ENCODE data around the gene SPTB. TPM values are rescaled to one million over a fixed set of nuclear protein-coding genes. Genes with fewer than 3 reads are reported as not detected.

The SPTB gene
- total RNA-seq, 2 experiments from 2014 or later = not detected

GRCh38 chr14:64734990-64735389, 144.7 kb downstream of the SPTB start:
- CTCF ChIA-PET = interaction anchor here (0.8 to 1.4 kb wide), 3 partner anchors 26 to 62 kb away, joined by 3 to 7 read pairs (median 3); no protein-coding TSS in a partner anchor
- Mint-ChIP-seq H3K36me3 (peaks cover 4% of the 10 kb centered on the region), H3K4me3 (no peak overlapping the region), H3K9me3 (ENCODE audit: low read depth) (no peaks in the 10 kb centered on the region), H3K27me3 (no peaks in the 10 kb centered on the region), H3K4me1 (peaks cover 29% of the 10 kb centered on the region), H3K27ac (no peak overlapping the region)
- DNase-seq (no peak), ATAC-seq (no peak)

GRCh38 chr14:64733899-64734298, 145.8 kb downstream of the SPTB start:
- CTCF ChIA-PET = interaction anchor here (0.6 to 1.4 kb wide), 5 partner anchors 28 to 64 kb away, joined by 3 to 7 read pairs (median 3); no protein-coding TSS in a partner anchor
- H3K4me3 Mint-ChIP-seq = no peak overlapping the region
- no peak for DNase-seq
- no peaks in the 10 kb centered on the region for H3K27me3 Mint-ChIP-seq
- H3K27ac Mint-ChIP-seq = peak overlapping the region; percentile 79
- H3K36me3 Mint-ChIP-seq = peaks cover 4% of the 10 kb centered on the region
- H3K9me3 Mint-ChIP-seq (ENCODE audit: low read depth) = no peaks in the 10 kb centered on the region
- H3K4me1 Mint-ChIP-seq = peaks cover 37% of the 10 kb centered on the region
- no peak for ATAC-seq

DNA sequence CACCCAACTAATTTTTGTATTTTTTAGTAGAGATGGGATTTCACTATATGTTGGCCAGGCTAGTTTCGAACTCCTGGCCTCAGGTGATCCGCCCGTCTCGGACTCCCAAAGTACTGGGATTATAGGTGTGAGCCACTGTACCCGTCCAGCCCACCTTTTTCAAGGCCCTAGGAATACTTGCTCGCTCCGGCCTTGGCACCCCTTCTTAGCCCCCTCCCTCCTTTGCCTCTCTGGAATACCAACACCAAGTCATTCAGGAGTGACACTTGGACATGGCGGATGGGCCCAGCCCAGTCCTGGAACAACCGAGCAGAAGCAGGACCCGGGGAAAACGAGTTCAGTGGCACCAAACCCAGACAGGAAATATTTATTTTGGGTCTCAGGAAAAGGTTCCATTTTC, 146.4 kb downstream of the SPTB start:
- no peaks in the 10 kb centered on the region for H3K9me3 Mint-ChIP-seq (ENCODE audit: low read depth)
- CTCF ChIA-PET = no interaction called here
- H3K27ac Mint-ChIP-seq = no peak overlapping the region
- DNase-seq (no peak), ATAC-seq (no peak)
- no peak overlapping the region for H3K4me3 Mint-ChIP-seq
- peaks cover 39% of the 10 kb centered on the region for H3K4me1 Mint-ChIP-seq
- H3K36me3 Mint-ChIP-seq = peaks cover 4% of the 10 kb centered on the region
- H3K27me3 Mint-ChIP-seq = no peaks in the 10 kb centered on the region

- CTCF ChIA-PET = no interaction called here
- Mint-ChIP-seq H3K36me3 (peaks cover 4% of the 10 kb centered on the region), H3K9me3 (ENCODE audit: low read depth) (no peaks in the 10 kb centered on the region)
Measured at GRCh38 chr14:64732536-64733120, 147.1 kb downstream of the SPTB start.

DNA sequence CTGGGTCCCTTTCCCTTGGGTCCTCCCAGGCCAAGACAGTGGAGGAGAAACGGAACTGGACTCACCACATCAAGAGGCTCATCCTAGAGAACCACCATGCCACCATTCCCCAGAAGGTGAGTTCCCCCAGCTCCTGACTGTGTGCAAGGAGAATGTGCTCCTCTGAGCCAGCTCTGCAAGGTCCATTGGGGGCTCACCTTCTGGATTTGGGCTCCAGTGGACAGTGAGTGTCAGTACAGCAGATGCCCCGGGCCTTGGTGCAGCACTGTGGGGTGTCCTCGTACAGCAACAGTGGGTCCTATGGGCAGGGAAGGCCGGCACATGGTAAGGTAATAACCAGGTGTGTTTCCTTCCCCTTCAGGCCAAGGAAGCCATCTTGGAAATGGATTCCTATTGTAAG, 147.6 kb downstream of the SPTB start:
- H3K4me1 Mint-ChIP-seq = peaks cover 47% of the 10 kb centered on the region
- no peaks in the 10 kb centered on the region for H3K27me3 Mint-ChIP-seq
- CTCF ChIA-PET = no interaction called here
- ATAC-seq = no peak
- no peaks in the 10 kb centered on the region for H3K9me3 Mint-ChIP-seq (ENCODE audit: low read depth)
- DNase-seq = no peak
- no peak overlapping the region for H3K4me3 Mint-ChIP-seq
- peaks cover 4% of the 10 kb centered on the region for H3K36me3 Mint-ChIP-seq
- no peak overlapping the region for H3K27ac Mint-ChIP-seq

More at GRCh38 chr14:64732536-64733120, 147.1 kb downstream of the SPTB start:
- no peak for ATAC-seq
- Mint-ChIP-seq H3K27ac (no peak overlapping the region), H3K4me1 (peaks cover 45% of the 10 kb centered on the region), H3K4me3 (no peak overlapping the region), H3K27me3 (no peaks in the 10 kb centered on the region)
- DNase-seq = no peak

DNA sequence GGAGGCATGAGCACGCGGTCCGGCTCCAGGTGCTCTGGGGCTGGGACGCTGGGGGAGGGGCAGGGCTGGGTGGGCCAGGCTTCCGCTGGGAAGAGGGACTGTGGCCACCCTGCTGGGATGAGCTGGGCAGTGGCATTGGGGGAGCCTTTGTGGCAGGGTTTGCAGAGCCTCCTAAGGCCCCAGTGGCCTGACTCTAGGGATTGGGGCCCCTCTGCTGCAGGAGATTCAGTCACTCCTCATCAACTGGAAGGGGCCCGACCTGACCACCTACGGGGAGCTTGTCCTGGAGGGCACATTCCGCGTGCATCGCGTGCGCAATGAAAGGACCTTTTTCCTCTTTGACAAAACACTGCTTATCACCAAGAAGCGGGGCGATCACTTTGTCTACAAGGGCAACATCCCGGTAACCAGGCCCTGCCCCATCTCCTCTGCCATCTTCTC, 148.5 kb downstream of the SPTB start:
- H3K9me3 Mint-ChIP-seq (ENCODE audit: low read depth) = no peaks in the 10 kb centered on the region
- H3K27ac Mint-ChIP-seq = no peak overlapping the region
- no peak overlapping the region for H3K4me3 Mint-ChIP-seq
- CTCF ChIA-PET = interaction anchor here (1.7 kb wide), 1 partner anchor 34 kb away, joined by 4 read pairs; no protein-coding TSS in a partner anchor
- ATAC-seq = no peak
- H3K36me3 Mint-ChIP-seq = peaks cover 4% of the 10 kb centered on the region
- H3K27me3 Mint-ChIP-seq = no peaks in the 10 kb centered on the region
- peaks cover 53% of the 10 kb centered on the region for H3K4me1 Mint-ChIP-seq
- DNase-seq = no peak

GRCh38 chr14:64730681-64731080, 149.0 kb downstream of the SPTB start:
- Mint-ChIP-seq H3K27me3 (no peaks in the 10 kb centered on the region), H3K4me1 (peaks cover 58% of the 10 kb centered on the region), H3K27ac (no peak overlapping the region), H3K4me3 (no peak overlapping the region), H3K9me3 (ENCODE audit: low read depth) (no peaks in the 10 kb centered on the region), H3K36me3 (peaks cover 4% of the 10 kb centered on the region)
- CTCF ChIA-PET = interaction anchor here (1.7 kb wide), 1 partner anchor 34 kb away, joined by 4 read pairs; no protein-coding TSS in a partner anchor
- DNase-seq = no peak
- no peak for ATAC-seq

- Mint-ChIP-seq H3K27ac (no peak overlapping the region), H3K36me3 (peaks cover 4% of the 10 kb centered on the region), H3K27me3 (no peaks in the 10 kb centered on the region), H3K9me3 (ENCODE audit: low read depth) (no peaks in the 10 kb centered on the region), H3K4me3 (no peak overlapping the region), H3K4me1 (peaks cover 56% of the 10 kb centered on the region)
- no peak for DNase-seq
- CTCF ChIA-PET = interaction anchor here (1.7 kb wide), 1 partner anchor 35 kb away, joined by 4 read pairs; no protein-coding TSS in a partner anchor
- ATAC-seq = no peak
Measured at GRCh38 chr14:64730061-64730440, 149.7 kb downstream of the SPTB start.

GRCh38 chr14:64729386-64730060, 150.2 kb downstream of the SPTB start:
- Mint-ChIP-seq H3K27me3 (no peaks in the 10 kb centered on the region), H3K4me3 (no peak overlapping the region), H3K9me3 (ENCODE audit: low read depth) (no peaks in the 10 kb centered on the region), H3K36me3 (peaks cover 4% of the 10 kb centered on the region), H3K27ac (peak overlapping the region; percentile 53), H3K4me1 (peaks cover 57% of the 10 kb centered on the region)
- CTCF ChIA-PET = interaction anchor here (1.7 kb wide), 1 partner anchor 35 kb away, joined by 4 read pairs; no protein-coding TSS in a partner anchor
- ATAC-seq = peak; percentile 32
- no peak for DNase-seq

DNA sequence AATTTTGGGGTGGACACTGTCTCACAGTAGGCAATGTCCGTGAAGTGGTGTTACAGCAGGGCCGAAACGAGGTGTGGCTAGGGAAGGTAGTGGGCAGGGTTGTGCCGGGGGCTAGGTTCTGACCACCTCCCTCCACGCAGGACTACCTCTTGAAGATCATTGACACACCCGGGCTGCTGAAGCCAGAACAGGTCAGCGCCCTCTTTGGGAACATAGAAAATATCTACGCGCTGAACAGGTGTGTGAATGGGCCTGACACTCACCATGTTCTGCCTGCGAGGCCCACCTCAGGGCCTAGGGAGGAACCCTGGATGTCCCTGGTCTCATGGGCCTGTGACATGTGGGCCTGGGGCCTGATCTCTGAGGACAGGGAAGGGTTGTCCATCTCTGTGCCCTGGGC, 150.9 kb downstream of the SPTB start:
- Mint-ChIP-seq H3K9me3 (ENCODE audit: low read depth) (no peaks in the 10 kb centered on the region), H3K36me3 (peaks cover 7% of the 10 kb centered on the region), H3K27me3 (no peaks in the 10 kb centered on the region), H3K4me3 (no peak overlapping the region), H3K27ac (no peak overlapping the region), H3K4me1 (peaks cover 58% of the 10 kb centered on the region)
- CTCF ChIA-PET = interaction anchor here (1.6 kb wide), 1 partner anchor 26 kb away, joined by 4 read pairs; no protein-coding TSS in a partner anchor
- no peak for DNase-seq
- no peak for ATAC-seq

- no peaks in the 10 kb centered on the region for H3K27me3 Mint-ChIP-seq
- H3K4me3 Mint-ChIP-seq = no peak overlapping the region
- ATAC-seq (no peak), DNase-seq (no peak)
- no peak overlapping the region for H3K27ac Mint-ChIP-seq
- CTCF ChIA-PET = interaction anchor here (1.6 kb wide), 1 partner anchor 27 kb away, joined by 4 read pairs; no protein-coding TSS in a partner anchor
- peaks cover 5% of the 10 kb centered on the region for H3K36me3 Mint-ChIP-seq
- no peaks in the 10 kb centered on the region for H3K9me3 Mint-ChIP-seq (ENCODE audit: low read depth)
- peaks cover 59% of the 10 kb centered on the region for H3K4me1 Mint-ChIP-seq
Measured at GRCh38 chr14:64728106-64728505, 151.6 kb downstream of the SPTB start.

DNA sequence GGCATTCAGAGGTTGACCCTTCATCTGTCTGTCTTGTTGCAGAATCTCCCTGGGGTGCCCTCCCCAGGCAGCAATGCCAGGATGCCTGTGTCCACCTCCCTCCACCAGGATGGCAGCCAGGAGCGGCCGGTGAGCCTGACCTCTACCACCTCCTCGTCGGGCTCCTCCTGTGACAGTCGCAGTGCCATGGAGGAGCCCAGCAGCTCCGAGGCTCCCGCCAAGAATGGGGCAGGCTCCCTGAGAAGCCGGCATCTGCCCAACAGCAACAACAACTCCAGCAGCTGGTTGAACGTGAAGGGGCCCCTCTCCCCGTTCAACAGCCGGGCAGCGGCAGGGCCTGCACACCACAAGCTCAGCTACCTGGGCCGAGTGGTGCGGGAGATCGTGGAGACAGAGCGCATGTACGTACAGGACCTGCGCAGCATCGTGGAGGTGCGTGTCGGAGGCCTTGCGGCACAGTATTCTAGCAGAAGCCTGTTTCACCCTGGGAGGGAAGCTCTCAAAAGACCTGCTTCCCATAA, 152.1 kb downstream of the SPTB start:
- CTCF ChIA-PET = interaction anchor here (1.6 kb wide), 1 partner anchor 28 kb away, joined by 4 read pairs; no protein-coding TSS in a partner anchor
- Mint-ChIP-seq H3K36me3 (peaks cover 5% of the 10 kb centered on the region), H3K27ac (no peak overlapping the region), H3K4me3 (no peak overlapping the region), H3K4me1 (peaks cover 64% of the 10 kb centered on the region), H3K27me3 (no peaks in the 10 kb centered on the region), H3K9me3 (ENCODE audit: low read depth) (no peaks in the 10 kb centered on the region)
- no peak for ATAC-seq
- DNase-seq = no peak

DNA sequence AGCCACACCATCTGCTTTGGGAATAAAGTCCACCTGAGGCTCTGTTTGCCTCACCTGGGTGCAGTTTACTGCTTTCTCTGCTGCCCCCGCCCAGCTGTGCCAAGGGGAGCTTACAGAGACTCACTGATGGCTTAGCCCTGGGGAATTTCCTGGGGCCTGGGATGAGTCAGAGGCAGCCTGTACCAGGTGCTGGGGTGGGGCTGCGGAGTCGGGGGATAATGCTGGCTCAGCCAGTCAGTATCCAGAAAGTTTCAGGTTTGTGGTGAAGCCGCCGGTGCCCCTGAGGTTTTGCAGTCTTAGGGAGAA, 153.2 kb downstream of the SPTB start:
- ATAC-seq (no peak), DNase-seq (no peak)
- Mint-ChIP-seq H3K9me3 (ENCODE audit: low read depth) (no peaks in the 10 kb centered on the region), H3K27ac (peak overlapping the region; percentile 39), H3K4me3 (no peak overlapping the region), H3K4me1 (peaks cover 73% of the 10 kb centered on the region), H3K36me3 (peaks cover 5% of the 10 kb centered on the region), H3K27me3 (no peaks in the 10 kb centered on the region)
- CTCF ChIA-PET = interaction anchor here (0.8 kb wide), 1 partner anchor 36 kb away, joined by 3 read pairs; no protein-coding TSS in a partner anchor
